Retinal pigment epithelial cell (primary cell): Measurements from ENCODE around the gene TP53AIP1.

ENCODE experiments used
- DNase-seq: peaks from one replicate; pipeline ENCODE4 v3.0.0-alpha.2; 2010; ENCODE audit warnings: low read depth
- H3K4me3 ChIP-seq: 2 replicates; pipeline ENCODE4 v1.5.1; 2011; ENCODE audit warnings: mild to moderate bottlenecking, low read length, control low read depth, moderate library complexity
- CTCF ChIP-seq: conservative IDR thresholded peaks from 2 replicates; pipeline ENCODE4 v1.5.1; 2011; ENCODE audit warnings: low read depth, low read length, control low read depth, inconsistent platforms

TP53AIP1 gene

GRCh38 chr11:128946648-128947047, 4.0 kb upstream of the TP53AIP1 start:
- DNase-seq = no peak
- no peak overlapping the region for H3K4me3 ChIP-seq
- no peak for TF ChIP-seq CTCF

GRCh38 chr11:128943428-128943976, 831 bp upstream of the TP53AIP1 start:
- no peak for DNase-seq
- TF ChIP-seq CTCF = no peak
- H3K4me3 ChIP-seq = no peak overlapping the region

- DNase-seq = no peak
- no peak for TF ChIP-seq CTCF
- H3K4me3 ChIP-seq = no peak overlapping the region
These were observed 429 bp downstream of the TP53AIP1 start for GRCh38 chr11:128942272-128942612.

DNA sequence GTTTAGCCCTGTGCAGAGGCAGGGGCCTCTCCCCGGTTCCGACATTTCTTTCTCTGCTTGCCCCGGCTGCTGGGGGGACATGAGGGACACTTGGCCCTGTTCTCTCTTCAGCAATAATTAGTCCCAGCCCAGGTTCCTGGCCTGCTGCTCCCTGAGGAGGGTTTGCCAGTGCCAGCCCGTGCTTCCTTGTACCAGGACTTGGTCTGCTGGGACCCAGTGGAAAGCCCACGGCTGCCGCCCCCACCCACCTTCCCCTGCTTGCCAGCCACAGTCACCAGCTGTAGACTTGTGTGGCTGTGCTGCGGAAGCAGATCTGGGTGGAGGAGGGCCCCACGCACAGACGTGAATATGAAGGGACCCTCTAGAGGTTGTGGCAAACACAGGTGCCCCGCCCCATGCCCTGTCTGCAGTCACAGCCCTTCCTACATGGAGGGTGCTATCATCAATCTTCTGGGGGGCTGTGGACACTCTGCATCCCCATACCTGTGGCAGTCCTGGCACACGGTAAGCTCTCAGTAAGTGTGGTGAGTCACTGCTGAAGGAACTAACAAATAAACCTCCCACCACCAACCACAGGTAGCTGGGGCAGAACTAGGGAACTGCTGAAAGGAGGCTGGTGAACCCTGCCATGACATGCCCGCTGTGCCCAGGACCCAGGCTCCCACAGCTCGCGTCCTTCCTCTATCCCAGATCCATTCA, 949 bp downstream of the TP53AIP1 start:
- no peak for DNase-seq
- H3K4me3 ChIP-seq = no peak overlapping the region
- TF ChIP-seq CTCF = no peak

DNA sequence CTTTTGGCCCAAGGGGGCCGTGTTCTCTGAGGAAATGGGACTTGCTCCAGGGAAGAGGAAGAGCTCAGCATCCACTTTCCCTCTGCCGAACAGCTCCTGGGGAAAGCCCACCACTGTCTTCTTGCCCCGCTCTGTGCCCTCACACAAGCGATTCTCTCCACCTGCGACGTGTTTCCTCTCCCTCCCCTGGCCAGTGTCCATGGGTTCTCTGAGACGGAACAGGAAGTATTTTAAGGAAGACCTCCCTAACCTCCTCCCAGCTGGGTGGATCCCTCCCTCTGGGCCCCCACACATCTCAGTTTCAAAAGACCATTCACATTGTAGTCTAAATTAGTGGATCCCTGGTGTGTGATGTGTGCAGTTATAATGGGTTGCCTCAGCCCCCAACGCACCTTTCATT, 1.6 kb downstream of the TP53AIP1 start:
- H3K4me3 ChIP-seq = no peak overlapping the region
- TF ChIP-seq CTCF = no peak

GRCh38 chr11:128940603-128941002, 2.1 kb downstream of the TP53AIP1 start:
- DNase-seq = no peak
- no peak for TF ChIP-seq CTCF
- H3K4me3 ChIP-seq = no peak overlapping the region

More for the DNA sequence above, 1.6 kb downstream of the TP53AIP1 start:
- DNase-seq = no peak

DNA sequence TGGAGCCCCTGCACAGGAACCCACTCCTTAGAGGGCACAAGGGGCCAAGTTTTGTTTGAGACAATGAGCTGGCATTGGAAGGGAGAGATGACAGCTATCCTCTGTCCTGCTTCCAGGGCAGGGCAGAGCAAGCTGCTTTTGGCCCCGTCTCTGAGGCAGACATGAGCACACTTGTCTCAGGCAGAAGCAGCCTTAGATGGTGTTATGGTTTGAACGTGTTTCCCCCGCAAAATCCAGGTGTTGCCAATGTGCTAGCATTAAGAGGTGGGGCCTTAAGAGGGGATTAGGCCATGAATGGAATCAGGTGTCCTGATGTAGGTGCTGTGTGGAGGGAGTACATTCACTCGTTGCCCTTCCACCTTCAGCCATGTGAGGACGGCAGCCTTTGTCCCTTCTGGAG, 2.5 kb downstream of the TP53AIP1 start:
- no peak for DNase-seq
- TF ChIP-seq CTCF = no peak

More for the DNA sequence above, 2.5 kb downstream of the TP53AIP1 start:
- H3K4me3 ChIP-seq = no peak overlapping the region
